Liver (tissue), 9 donors: Measurements from ENCODE around the gene CSH2. TPM values are rescaled to one million over a fixed set of nuclear protein-coding genes. Genes with fewer than 3 reads are reported as not detected.
"Not testable (repeated sequence)": the region's sequence is repeated elsewhere in the genome, so short reads cannot be mapped to it uniquely, and the experiment has no call there.

ENCODE experiments used
- DNase-seq: peaks from one replicate; pipeline ENCODE4 v3.0.0-alpha.2; 2017; ENCODE audit warnings: low spot score
- H3K27ac ChIP-seq, 2 donors: one replicate each; pipeline ENCODE4 v1.7.0; 2013; ENCODE audit warnings: inconsistent platforms in 2 of 2, low read length in 2 of 2, control low read depth in 1 of 2, low read depth in 1 of 2, mild to moderate bottlenecking in 1 of 2
- H3K27me3 ChIP-seq, 4 donors: one replicate each; pipeline versions ENCODE4 v1.6.1 to v1.7.0; 2013; ENCODE audit warnings: low read length in 3 of 4, inconsistent platforms in 1 of 4, mild to moderate bottlenecking in 1 of 4, moderate library complexity in 1 of 4; ENCODE audit not compliant: control insufficient read depth in 4 of 4, insufficient read depth in 4 of 4
- H3K36me3 ChIP-seq, 4 donors: one replicate each; pipeline versions ENCODE4 v1.6.1 to v1.7.0; 2013; ENCODE audit warnings: low read length in 3 of 4, mild to moderate bottlenecking in 3 of 4, low read depth in 1 of 4, moderate library complexity in 1 of 4; ENCODE audit not compliant: control insufficient read depth in 4 of 4, insufficient read depth in 3 of 4
- H3K4me1 ChIP-seq, 4 donors: one replicate each; pipeline versions ENCODE4 v1.6.1 to v1.7.0; 2013; ENCODE audit warnings: low read length in 3 of 4, mild to moderate bottlenecking in 3 of 4, moderate library complexity in 1 of 4; ENCODE audit not compliant: control insufficient read depth in 4 of 4, insufficient read depth in 4 of 4
- H3K4me3 ChIP-seq, 3 donors: one replicate each; pipeline versions ENCODE4 v1.6.1 to v1.7.0; 2013; ENCODE audit warnings: low read length in 3 of 3, control low read depth in 1 of 3, low read depth in 1 of 3, mild to moderate bottlenecking in 1 of 3
- H3K9ac ChIP-seq, 2 donors: one replicate each; pipeline ENCODE4 v1.7.0; 2013; ENCODE audit warnings: low read length in 2 of 2, mild to moderate bottlenecking in 2 of 2, moderate library complexity in 2 of 2, control low read depth in 1 of 2, low read depth in 1 of 2
- H3K9me3 ChIP-seq, 4 donors: one replicate each; pipeline versions ENCODE4 v1.6.1 to v1.7.0; 2013; ENCODE audit warnings: low read length in 3 of 4; ENCODE audit not compliant: control insufficient read depth in 4 of 4
- ATF3 ChIP-seq: IDR thresholded peaks from 2 replicates; pipeline ENCODE4 v1.6.1; 2016; ENCODE audit warnings: antibody characterized with exemption
- CTCF ChIP-seq: fragments of 150-350 bp; IDR thresholded peaks from 2 replicates; pipeline ENCODE4 v1.5.1; 2017; ENCODE audit warnings: improper control_type of control experiment, low read depth, low read length; ENCODE audit not compliant: missing input control
- EGR1 ChIP-seq, 2 donors: IDR thresholded peaks; 2 replicates each; pipeline ENCODE4 v1.6.1; 2016 to 2018; ENCODE audit warnings: antibody characterized with exemption in 2 of 2, low read depth in 2 of 2
- FOXA1 ChIP-seq: IDR thresholded peaks from 2 replicates; pipeline ENCODE4 v1.6.1; 2016; ENCODE audit warnings: antibody characterized with exemption
- FOXA2 ChIP-seq: IDR thresholded peaks from 2 replicates; pipeline ENCODE4 v1.6.1; 2016; ENCODE audit warnings: antibody characterized with exemption
- GABPA ChIP-seq, 2 donors: IDR thresholded peaks in 1 of 2; conservative IDR thresholded peaks in 1 of 2; 2 replicates each; pipeline ENCODE4 v1.6.1; 2016; ENCODE audit warnings: antibody characterized with exemption in 2 of 2, mild to moderate bottlenecking in 1 of 2, moderate library complexity in 1 of 2
- HNF4A ChIP-seq, 2 donors: conservative IDR thresholded peaks; 2 replicates each; pipeline ENCODE4 v1.6.1; 2016; ENCODE audit warnings: antibody characterized with exemption in 2 of 2, mild to moderate bottlenecking in 2 of 2
- HNF4G ChIP-seq: IDR thresholded peaks from 2 replicates; pipeline ENCODE4 v1.6.1; 2016; ENCODE audit warnings: antibody characterized with exemption
- JUND ChIP-seq, 2 donors: IDR thresholded peaks; 2 replicates each; pipeline ENCODE4 v1.6.1; 2016; ENCODE audit warnings: antibody characterized with exemption in 2 of 2
- NR2F2 ChIP-seq: IDR thresholded peaks from 2 replicates; pipeline ENCODE4 v1.6.1; 2016; ENCODE audit warnings: antibody characterized with exemption
- RAD21 ChIP-seq, 2 donors: IDR thresholded peaks; 2 replicates each; pipeline ENCODE4 v1.6.1; 2016; ENCODE audit warnings: antibody characterized with exemption in 2 of 2, mild to moderate bottlenecking in 2 of 2
- REST ChIP-seq: IDR thresholded peaks from 2 replicates; pipeline ENCODE4 v1.6.1; 2016; ENCODE audit warnings: antibody characterized with exemption, mild to moderate bottlenecking
- RXRA ChIP-seq, 2 donors: IDR thresholded peaks; 2 replicates each; pipeline ENCODE4 v1.6.1; 2017 to 2018; ENCODE audit warnings: antibody characterized with exemption in 2 of 2, mild to moderate bottlenecking in 1 of 2
- SP1 ChIP-seq: IDR thresholded peaks from 2 replicates; pipeline ENCODE4 v1.6.1; 2018; ENCODE audit warnings: antibody characterized with exemption, mild to moderate bottlenecking
- TAF1 ChIP-seq: conservative IDR thresholded peaks from 2 replicates; pipeline ENCODE4 v1.6.1; 2016; ENCODE audit warnings: antibody characterized with exemption, mild to moderate bottlenecking
- YY1 ChIP-seq: IDR thresholded peaks from 2 replicates; pipeline ENCODE4 v1.6.1; 2016; ENCODE audit warnings: antibody characterized with exemption, mild to moderate bottlenecking
- WGBS: extraction: QIAGEN DNeasy Blood & Tissue Kit; methylation state at CpG from one replicate; pipeline ENCODE4 v1.1.7; 2013; 5-methylcytosine and 5-hydroxymethylcytosine counted together
- polyA plus RNA-seq, 2 donors: library from polyadenylated mRNA; stranded (reverse) in 1 of 2; unstranded in 1 of 2; fragments of 200-250 nt in 1 of 2; fragments of >200 nt in 1 of 2; fragmentation: Nextera tagmentation in 1 of 2; extraction: Ambion mirVana in 1 of 2; gene quantifications; one replicate each; pipeline versions ENCODE4 v1.2.1 to v1.2.3, GENCODE V29; 2013 to 2015
- total RNA-seq, 2 donors: library from RNA; depleted of rRNA; stranded (reverse); fragments of >200 nt; gene quantifications; one replicate each; pipeline ENCODE4 v1.2.3, GENCODE V29; 2014
- donor health status: healthy.
- donor health status: healthy.
- donor health status: healthy.
- donor health status: healthy.
- donor health status: healthy.

Gene CSH2
- total and polyA plus RNA-seq, 4 donors: not detected

- DNase-seq: no peak
- 81% methylated on average over 13 of the region's 13 CpGs for WGBS
- Histone ChIP-seq H3K9me3 (no peaks in the 10 kb centered on the region), H3K27me3 (no peaks in the 10 kb centered on the region), H3K4me1 (peaks cover 0 to 3% (median 0%) of the 10 kb centered on the region in 4 donors), H3K9ac (no peak overlapping the region), H3K36me3 (no peaks in the 10 kb centered on the region), H3K27ac (no peak overlapping the region), H3K4me3 (no peak overlapping the region)
- TF ChIP-seq NR2F2: no peak
Measured at GRCh38 chr17:63917646-63918045, 44.2 kb upstream of the CSH2 start.

GRCh38 chr17:63917206-63917605, 43.7 kb upstream of the CSH2 start:
- not testable (repeated sequence) for H3K36me3 ChIP-seq, DNase-seq, H3K4me3 ChIP-seq, H3K9ac ChIP-seq, H3K9me3 ChIP-seq, H3K27me3 ChIP-seq, H3K27ac ChIP-seq, H3K4me1 ChIP-seq
- 91% methylated on average over 11 of the region's 11 CpGs for WGBS

- TF ChIP-seq YY1 (no peak), JUND (IDR thresholded peaks at IDR 0.05) (no peak), FOXA1 (no peak), EGR1 (IDR thresholded peaks at IDR 0.05; ENCODE audit: low read depth in 2 of 2) (no peak), RXRA (IDR thresholded peaks at IDR 0.05) (no peak), ATF3 (no peak), FOXA2 (no peak), HNF4A (conservative IDR thresholded peaks at IDR 0.05) (no peak), HNF4G (no peak), RAD21 (IDR thresholded peaks at IDR 0.05) (no peak), REST (no peak), SP1 (no peak), CTCF (no peak), GABPA (IDR thresholded peaks at IDR 0.05 in 1 of 2, conservative IDR thresholded peaks at IDR 0.05 in 1 of 2) (no peak), NR2F2 (no peak), TAF1 (no peak)
- Histone ChIP-seq H3K27ac (no peak overlapping the region), H3K27me3 (no peaks in the 10 kb centered on the region), H3K36me3 (no peaks in the 10 kb centered on the region), H3K4me3 (no peak overlapping the region), H3K4me1 (peaks cover 0 to 3% (median 0%) of the 10 kb centered on the region in 4 donors), H3K9ac (no peak overlapping the region), H3K9me3 (no peaks in the 10 kb centered on the region)
- WGBS: 83% methylated on average over 12 of the region's 12 CpGs
- DNase-seq: no peak
Measured at GRCh38 chr17:63916566-63917185, 43.2 kb upstream of the CSH2 start.

GRCh38 chr17:63915753-63916152, 42.3 kb upstream of the CSH2 start:
- H3K27me3 ChIP-seq, DNase-seq, H3K36me3 ChIP-seq, H3K4me1 ChIP-seq, H3K9ac ChIP-seq, H3K4me3 ChIP-seq, H3K9me3 ChIP-seq, H3K27ac ChIP-seq: not testable (repeated sequence)
- 72% methylated on average over 10 of the region's 10 CpGs for WGBS
